HG02852 (cell line): Measurements from ENCODE around the gene TAF6L.
"Not testable (repeated sequence)": the region's sequence is repeated elsewhere in the genome, so short reads cannot be mapped to it uniquely, and the experiment has no call there.

Experiments
- ATAC-seq: cut with Tn5 transposase; IDR thresholded peaks from one replicate; pipeline ENCODE4 v1.9.1; 2021; ENCODE audit warnings: mild to moderate bottlenecking, moderate library complexity; ENCODE audit not compliant: unreplicated experiment

Gene TAF6L

GRCh38 chr11:62757846-62758788 is 13.1 kb upstream of the TAF6L start:
- no peak for ATAC-seq

- ATAC-seq = not testable (repeated sequence)
Observed at GRCh38 chr11:62760867-62761227, 10.3 kb upstream of the TAF6L start.

GRCh38 chr11:62770778-62771143 is 435 bp upstream of the TAF6L start:
- no peak for ATAC-seq

GRCh38 chr11:62774407-62774806 is 3.2 kb downstream of the TAF6L start:
- ATAC-seq = no peak

GRCh38 chr11:62775646-62776045 is 4.5 kb downstream of the TAF6L start:
- no peak for ATAC-seq

GRCh38 chr11:62777389-62777788 is 6.2 kb downstream of the TAF6L start:
- no peak for ATAC-seq

GRCh38 chr11:62778441-62778840 is 7.2 kb downstream of the TAF6L start:
- ATAC-seq = no peak

GRCh38 chr11:62782753-62783152 is 11.6 kb downstream of the TAF6L start:
- ATAC-seq = no peak

- peak; percentile 69 for ATAC-seq
Observed at GRCh38 chr11:62786318-62787004, 15.3 kb downstream of the TAF6L start.

- peak; percentile 69 for ATAC-seq
Observed at GRCh38 chr11:62787005-62787759, 16.0 kb downstream of the TAF6L start, which contains the start of gene TMEM179B. Gene TMEM179B (plus strand): TSS chr11:62787402. CDS start chr11:62787432, 30 bp downstream.

- ATAC-seq = no peak
Observed at GRCh38 chr11:62788991-62789390, 17.8 kb downstream of the TAF6L start.

- no peak for ATAC-seq
Observed at GRCh38 chr11:62789576-62789975, 18.4 kb downstream of the TAF6L start.

- ATAC-seq = peak; percentile 63
Observed at GRCh38 chr11:62791501-62792201, 20.5 kb downstream of the TAF6L start, which contains the start of gene TMEM223. Gene TMEM223 (minus strand): TSS chr11:62792006. CDS start chr11:62791994, 12 bp downstream.

GRCh38 chr11:62792202-62792575 is 21.0 kb downstream of the TAF6L start:
- ATAC-seq = no peak

GRCh38 chr11:62794201-62794775 is 23.1 kb downstream of the TAF6L start:
- ATAC-seq = no peak

GRCh38 chr11:62796281-62796680 is 25.1 kb downstream of the TAF6L start:
- ATAC-seq = no peak

- ATAC-seq = no peak
Observed at GRCh38 chr11:62799486-62799885, 28.3 kb downstream of the TAF6L start.

- ATAC-seq = no peak
Observed at GRCh38 chr11:62801071-62801470, 29.9 kb downstream of the TAF6L start.

GRCh38 chr11:62804310-62805075 is 33.3 kb downstream of the TAF6L start:
- peak; percentile 25 for ATAC-seq
